HepG2 (cell line): ENCODE data around the gene TGIF1. TPM values are rescaled to one million over a fixed set of nuclear protein-coding genes. Genes with fewer than 3 reads are reported as not detected.

Source experiments
- ARID3A ChIP-seq: IDR thresholded peaks from 2 replicates; pipeline ENCODE4 v1.6.1; 2012; ENCODE audit warnings: low read depth, low read length, improper control_type of control experiment
- ARID5B ChIP-seq: IDR thresholded peaks from 2 replicates; pipeline ENCODE4 v1.4.0; 2020; ENCODE audit warnings: mild to moderate bottlenecking, missing genetic modification reagents
- CHD4 ChIP-seq: fragments of 200-600 bp; sonication (generic); IDR thresholded peaks from 2 replicates; pipeline ENCODE4 v1.7.0; 2017; ENCODE audit warnings: mild to moderate bottlenecking, low read length, borderline replicate concordance
- CREM ChIP-seq, 2 experiments: sonication (generic) in 1 of 2; formaldehyde crosslinking in 1 of 2; IDR thresholded peaks; 2 replicates each; pipeline versions ENCODE4 v1.4.0 to v1.6.1; 2016 to 2020; ENCODE audit warnings: antibody characterized with exemption in 1 of 2, mild to moderate bottlenecking in 1 of 2, missing genetic modification reagents in 1 of 2
- KLF11 ChIP-seq: IDR thresholded peaks from 2 replicates; pipeline ENCODE4 v1.6.1; 2016; ENCODE audit warnings: missing compliant biosample characterization
- MED1 ChIP-seq: sonication (generic); formaldehyde crosslinking; IDR thresholded peaks from 2 replicates; pipeline ENCODE4 v1.4.0; 2020; ENCODE audit warnings: missing genetic modification reagents
- NFYC ChIP-seq: IDR thresholded peaks from 2 replicates; pipeline ENCODE4 v1.6.1; 2016; ENCODE audit warnings: missing genetic modification reagents, missing compliant biosample characterization
- NR0B2 ChIP-seq: sonication (generic); formaldehyde crosslinking; IDR thresholded peaks from 2 replicates; pipeline ENCODE4 v1.4.0; 2020; ENCODE audit warnings: mild to moderate bottlenecking, missing genetic modification reagents
- NR2F6 ChIP-seq, 2 experiments: IDR thresholded peaks; 2 replicates each; pipeline ENCODE4 v1.6.1; 2016; ENCODE audit warnings: antibody characterized with exemption in 1 of 2, mild to moderate bottlenecking in 1 of 2
- SKIL ChIP-seq: sonication (generic); formaldehyde crosslinking; IDR thresholded peaks from 2 replicates; pipeline ENCODE4 v1.8.0; 2022; ENCODE audit warnings: missing genetic modification reagents, mild to moderate bottlenecking, moderate library complexity, borderline replicate concordance
- TBX2 ChIP-seq: sonication (generic); formaldehyde crosslinking; IDR thresholded peaks from 2 replicates; pipeline ENCODE4 v1.5.0; 2020; ENCODE audit warnings: missing genetic modification reagents, mild to moderate bottlenecking, borderline replicate concordance
- ZBTB10 ChIP-seq: sonication (generic); formaldehyde crosslinking; IDR thresholded peaks from 2 replicates; pipeline ENCODE4 v1.4.0; 2020; ENCODE audit warnings: missing genetic modification reagents, borderline replicate concordance
- ZNF18 ChIP-seq: sonication (generic); formaldehyde crosslinking; IDR thresholded peaks from 2 replicates; pipeline ENCODE4 v1.8.0; 2022; ENCODE audit warnings: mild to moderate bottlenecking, missing genetic modification reagents; ENCODE audit not compliant: insufficient replicate concordance
- ZNF451 ChIP-seq: sonication (generic); formaldehyde crosslinking; IDR thresholded peaks from 2 replicates; pipeline ENCODE4 v1.5.0; 2020; ENCODE audit warnings: mild to moderate bottlenecking, missing genetic modification reagents
- ZNF501 ChIP-seq: sonication (generic); formaldehyde crosslinking; IDR thresholded peaks from 2 replicates; pipeline ENCODE4 v1.5.1; 2020; ENCODE audit warnings: mild to moderate bottlenecking, moderate library complexity, missing genetic modification reagents
- ZNF850 ChIP-seq: sonication (generic); formaldehyde crosslinking; conservative IDR thresholded peaks from 2 replicates; pipeline ENCODE4 v1.9.0; 2021; ENCODE audit warnings: mild to moderate bottlenecking, missing genetic modification reagents
- polyA plus RNA-seq, 8 experiments: library from polyadenylated mRNA; depleted of rRNA in 3 of 8; stranded (reverse) in 7 of 8; unstranded in 1 of 8; fragments of >200 nt; fragmentation: Illumina TruSeq in 4 of 8; extraction: Trizol in 4 of 8; gene quantifications; 2 replicates each; pipeline versions ENCODE4 v1.2.1 to v1.2.3, GENCODE V29; 2011 to 2016; ENCODE audit warnings: low read depth in 4 of 8, missing spikeins in 1 of 8, mixed read lengths in 1 of 8; ENCODE audit not compliant: insufficient read depth in 1 of 8
- total RNA-seq, 5 experiments: library from RNA; depleted of rRNA; stranded (reverse); fragments of >200 nt; fragmentation: Illumina TruSeq; extraction: Trizol; gene quantifications; 2 replicates each; pipeline ENCODE4 v1.2.3, GENCODE V29; 2016; ENCODE audit warnings: low read depth in 1 of 5

TGIF1 gene
- total and polyA plus RNA-seq, 2 of the 13 experiments (the other 11 are each of a cell fraction or from before 2014, with no cell fraction given): 50.0 to 76.1 TPM

GRCh38 chr18:3456686-3457069 lies 6.7 kb downstream of the TGIF1 start (continued):
- TF ChIP-seq ZBTB10 (CRISPR knock-in tag) (no peak), CREM (IDR thresholded peaks at IDR 0.05) (peak; percentile 88), CREM (CRISPR knock-in tag; IDR thresholded peaks at IDR 0.05) (no peak), ZNF501 (CRISPR knock-in tag) (no peak), TBX2 (CRISPR knock-in tag) (peak; percentile 45; the same call in 1 of the 2 replicates), ZNF850 (CRISPR knock-in tag) (no peak), ZNF451 (CRISPR knock-in tag) (no peak), MED1 (CRISPR knock-in tag) (peak; percentile 81), NR0B2 (CRISPR knock-in tag) (no peak), ARID3A (peak; percentile 76), KLF11 (CRISPR knock-in tag) (no peak), NR2F6 (IDR thresholded peaks at IDR 0.05) (peak; percentile 81), NR2F6 (CRISPR knock-in tag; IDR thresholded peaks at IDR 0.05) (peak; percentile 71), ARID5B (CRISPR knock-in tag) (peak; percentile 92), CHD4 (peak; percentile 47; the same call in 1 of the 2 replicates), ZNF18 (CRISPR knock-in tag) (no peak), NFYC (CRISPR knock-in tag) (no peak), SKIL (CRISPR knock-in tag) (peak; percentile 55; the same call in 1 of the 2 replicates)
